HG03565 (cell line): Measurements from ENCODE around the gene CAV2.
A peak's percentile ranks its signal among the peaks of the same experiment; 100 is the strongest.

Experiments used
- ATAC-seq: cut with Tn5 transposase; IDR thresholded peaks from one replicate; pipeline ENCODE4 v1.9.1; 2021; ENCODE audit warnings: mild to moderate bottlenecking, moderate library complexity; ENCODE audit not compliant: unreplicated experiment

The CAV2 gene

GRCh38 chr7:116494472-116494871, 5.1 kb upstream of the CAV2 start:
- ATAC-seq: no peak

GRCh38 chr7:116495736-116496135, 3.8 kb upstream of the CAV2 start:
- no peak for ATAC-seq

- no peak for ATAC-seq
These were observed 2.9 kb upstream of the CAV2 start for GRCh38 chr7:116496653-116497052.

- no peak for ATAC-seq
These were observed 1.8 kb upstream of the CAV2 start for GRCh38 chr7:116497708-116498107.

- peak; percentile 60 for ATAC-seq
These were observed 728 bp downstream of the CAV2 start for GRCh38 chr7:116500078-116500853.

GRCh38 chr7:116501425-116502167, 2.1 kb downstream of the CAV2 start:
- ATAC-seq: no peak

- ATAC-seq: no peak
These were observed 2.9 kb downstream of the CAV2 start for GRCh38 chr7:116502201-116503096.

GRCh38 chr7:116503835-116504234, 4.3 kb downstream of the CAV2 start:
- ATAC-seq: no peak

- ATAC-seq: no peak
These were observed 5.7 kb downstream of the CAV2 start for GRCh38 chr7:116505278-116505677.

GRCh38 chr7:116505823-116506222, 6.3 kb downstream of the CAV2 start:
- ATAC-seq: no peak

- no peak for ATAC-seq
These were observed 10.5 kb downstream of the CAV2 start for GRCh38 chr7:116509982-116510579.

GRCh38 chr7:116510795-116511194, 11.3 kb downstream of the CAV2 start:
- ATAC-seq: no peak

- ATAC-seq: peak; percentile 99
These were observed 12.3 kb downstream of the CAV2 start for GRCh38 chr7:116511552-116512519.

- no peak for ATAC-seq
These were observed 13.1 kb downstream of the CAV2 start for GRCh38 chr7:116512520-116513188.

- ATAC-seq: no peak
These were observed 16.0 kb downstream of the CAV2 start for GRCh38 chr7:116515584-116515983.

- ATAC-seq: no peak
These were observed 16.8 kb downstream of the CAV2 start for GRCh38 chr7:116516324-116516723.

GRCh38 chr7:116517626-116518025, 18.1 kb downstream of the CAV2 start:
- ATAC-seq: no peak

GRCh38 chr7:116518961-116519360, 19.4 kb downstream of the CAV2 start:
- ATAC-seq: no peak

- no peak for ATAC-seq
These were observed 21.6 kb downstream of the CAV2 start for GRCh38 chr7:116521046-116521664.
